H1 (cell line): ENCODE measurements around the gene DENND6B. TPM values are rescaled to one million over a fixed set of nuclear protein-coding genes. Genes with fewer than 3 reads are reported as not detected.

Experiments used
- CTCF ChIA-PET: fragments of 300-600 bp; sonication (Branson Sonifier 250); formaldehyde crosslinking; loops from one replicate; lab custom pipeline; 2021; ENCODE audit not compliant: partially characterized antibody; lab: Charles Lee
- POLR2A ChIA-PET: fragments of 300-600 bp; sonication (Branson Sonifier 250); formaldehyde crosslinking; loops from one replicate; lab custom pipeline; 2021; ENCODE audit warnings: inconsistent platforms; ENCODE audit not compliant: partially characterized antibody; lab: Charles Lee
- DNase-seq, 2 experiments: peaks; one replicate each; pipeline versions ENCODE4 v3.0.0 to v3.0.0-alpha.2; 2010 to 2022; ENCODE audit warnings: low spot score in 2 of 2, low read depth in 1 of 2, mixed read lengths in 1 of 2
- FAIRE-seq: peaks from 2 replicates; lab custom pipeline; 2011; peaks lifted over from hg19 to GRCh38; lab: Jason Lieb, UNC
- H2AFZ ChIP-seq: 2 replicates; pipeline ENCODE4 v1.8.1; 2012; ENCODE audit warnings: low read length, inconsistent platforms
- H2AK5ac ChIP-seq: 2 replicates; pipeline ENCODE4 v1.6.1; 2013; ENCODE audit warnings: low read depth, low read length
- H2BK120ac ChIP-seq: replicated peaks from 2 replicates; pipeline ENCODE3; 2013; ENCODE audit warnings: low read depth, low read length, inconsistent platforms
- H2BK12ac ChIP-seq: 2 replicates; pipeline ENCODE4 v1.6.1; 2013; ENCODE audit warnings: low read depth, low read length
- H2BK15ac ChIP-seq: 2 replicates; pipeline ENCODE4 v1.6.1; 2013; ENCODE audit warnings: low read length
- H2BK20ac ChIP-seq: 2 replicates; pipeline ENCODE4 v1.6.1; 2013; ENCODE audit warnings: low read length
- H2BK5ac ChIP-seq: 2 replicates; pipeline ENCODE4 v1.6.1; 2013; ENCODE audit warnings: low read depth, low read length
- H3K14ac ChIP-seq: 2 replicates; pipeline ENCODE4 v1.6.1; 2013; ENCODE audit warnings: inconsistent platforms; ENCODE audit not compliant: insufficient read length
- H3K18ac ChIP-seq: 2 replicates; pipeline ENCODE4 v1.6.1; 2013; ENCODE audit warnings: low read length; ENCODE audit errors: extremely low read depth
- H3K23ac ChIP-seq: 2 replicates; pipeline ENCODE4 v1.6.1; 2013; ENCODE audit warnings: inconsistent platforms; ENCODE audit not compliant: insufficient read length
- H3K23me2 ChIP-seq: 2 replicates; pipeline ENCODE4 v1.6.1; 2013; ENCODE audit warnings: low read depth, low read length
- H3K27ac ChIP-seq: 2 replicates; pipeline ENCODE4 v1.6.1; 2011; ENCODE audit warnings: low read depth, low read length, inconsistent platforms
- H3K27me3 ChIP-seq, 4 experiments: replicated peaks in 1 of 4; 1 replicate in 1 of 4; 2 replicates in 3 of 4; pipeline versions ENCODE4 v1.6.1 to v1.8.1; 2011 to 2013; ENCODE audit warnings: low read length in 3 of 4, mild to moderate bottlenecking in 3 of 4, inconsistent platforms in 2 of 4, mixed read lengths in 2 of 4, moderate library complexity in 1 of 4; ENCODE audit not compliant: control insufficient read depth in 3 of 4, insufficient read depth in 3 of 4; ENCODE audit errors: extremely low read depth in 1 of 4
- H3K36me3 ChIP-seq, 4 experiments: 2 replicates each; pipeline versions ENCODE4 v1.6.1 to v1.8.1; 2011 to 2013; ENCODE audit warnings: mild to moderate bottlenecking in 4 of 4, low read length in 3 of 4, moderate library complexity in 2 of 4, control low read depth in 1 of 4, inconsistent platforms in 1 of 4; ENCODE audit not compliant: insufficient read depth in 4 of 4, control insufficient read depth in 2 of 4
- H3K4ac ChIP-seq: replicated peaks from 2 replicates; pipeline ENCODE3; 2013; ENCODE audit warnings: low read length, low read depth, mixed read lengths, inconsistent platforms; ENCODE audit not compliant: insufficient read length
- H3K4me1 ChIP-seq, 4 experiments: replicated peaks in 1 of 4; 1 replicate in 1 of 4; 2 replicates in 3 of 4; pipeline versions ENCODE4 v1.6.1 to v1.8.1; 2011 to 2013; ENCODE audit warnings: low read length in 3 of 4, inconsistent platforms in 2 of 4, mixed read lengths in 1 of 4; ENCODE audit not compliant: insufficient read depth in 4 of 4, control insufficient read depth in 3 of 4
- H3K4me2 ChIP-seq, 2 experiments: 2 replicates each; pipeline versions ENCODE4 v1.6.1 to v1.8.1; 2011 to 2013; ENCODE audit warnings: low read depth in 2 of 2, low read length in 2 of 2, control low read depth in 1 of 2, inconsistent platforms in 1 of 2, mild to moderate bottlenecking in 1 of 2; ENCODE audit not compliant: insufficient read depth in 1 of 2
- H3K4me3 ChIP-seq, 4 experiments: fragments of 200-600, 300-600 bp in 1 of 4; sonication (generic), shearing (Covaris generic), sonication (Bioruptor Twin) in 1 of 4; 2 replicates each; pipeline versions ENCODE4 v1.5.1 to v1.8.1; 2011 to 2016; ENCODE audit warnings: low read length in 4 of 4, low read depth in 3 of 4, control low read depth in 2 of 4, inconsistent platforms in 2 of 4, mild to moderate bottlenecking in 2 of 4, mixed read lengths in 1 of 4, moderate library complexity in 1 of 4; ENCODE audit not compliant: insufficient read depth in 2 of 4; ENCODE audit errors: extremely low read depth in 1 of 4
- H3K56ac ChIP-seq: replicated peaks from 2 replicates; pipeline ENCODE3; 2013; ENCODE audit warnings: low read depth, mild to moderate bottlenecking, mixed read lengths, low read length, inconsistent platforms; ENCODE audit not compliant: insufficient read length
- H3K79me1 ChIP-seq: 2 replicates; pipeline ENCODE4 v1.6.1; 2013; ENCODE audit warnings: low read depth, low read length, control low read depth
- H3K79me2 ChIP-seq, 2 experiments: 2 replicates each; pipeline versions ENCODE4 v1.6.1 to v1.8.1; 2012 to 2013; ENCODE audit warnings: low read length in 2 of 2, mild to moderate bottlenecking in 2 of 2, inconsistent platforms in 1 of 2; ENCODE audit not compliant: insufficient read depth in 2 of 2, control insufficient read depth in 1 of 2
- H3K9ac ChIP-seq, 4 experiments: replicated peaks in 1 of 4; 1 replicate in 1 of 4; 2 replicates in 3 of 4; pipeline versions ENCODE4 v1.6.1 to v1.8.1; 2011 to 2013; ENCODE audit warnings: low read depth in 3 of 4, low read length in 3 of 4, control low read depth in 2 of 4, mild to moderate bottlenecking in 2 of 4, moderate library complexity in 2 of 4, inconsistent platforms in 1 of 4; ENCODE audit errors: extremely low read depth in 1 of 4
- H3K9me3 ChIP-seq, 2 experiments: 2 replicates each; pipeline versions ENCODE4 v1.6.1 to v1.8.1; 2012 to 2013; ENCODE audit warnings: mild to moderate bottlenecking in 2 of 2, moderate library complexity in 2 of 2, control low read depth in 1 of 2, inconsistent platforms in 1 of 2, low read depth in 1 of 2, low read length in 1 of 2, mixed read lengths in 1 of 2; ENCODE audit not compliant: insufficient read depth in 2 of 2
- H4K20me1 ChIP-seq, 2 experiments: replicated peaks in 1 of 2; 2 replicates each; pipeline versions ENCODE3 to v1.8.1; 2011 to 2013; ENCODE audit warnings: inconsistent platforms in 2 of 2, low read length in 2 of 2, mild to moderate bottlenecking in 1 of 2; ENCODE audit not compliant: insufficient read depth in 2 of 2, control insufficient read depth in 1 of 2
- H4K5ac ChIP-seq: 2 replicates; pipeline ENCODE4 v1.6.1; 2013; ENCODE audit warnings: low read length, low read depth, mixed read lengths, inconsistent platforms; ENCODE audit not compliant: insufficient read length
- H4K8ac ChIP-seq: 2 replicates; pipeline ENCODE4 v1.8.0; 2013; ENCODE audit warnings: mild to moderate bottlenecking, moderate library complexity, low read length, inconsistent platforms; ENCODE audit not compliant: insufficient read depth; ENCODE audit errors: extremely low read depth
- H4K91ac ChIP-seq: replicated peaks from 2 replicates; pipeline ENCODE3; 2013; ENCODE audit warnings: low read length, mixed read lengths, inconsistent platforms; ENCODE audit not compliant: insufficient read length
- BACH1 ChIP-seq: IDR thresholded peaks from 2 replicates; pipeline ENCODE4 v1.6.1; 2012; ENCODE audit warnings: low read length, improper control_type of control experiment
- CTBP2 ChIP-seq: IDR thresholded peaks from 2 replicates; pipeline ENCODE4 v1.7.0; 2011; ENCODE audit warnings: borderline replicate concordance, mild to moderate bottlenecking, moderate library complexity, mixed read lengths, low read length; ENCODE audit not compliant: insufficient read depth, insufficient read length
- EZH2 ChIP-seq: fragments of 200-600 bp; sonication (generic); IDR thresholded peaks from 2 replicates; pipeline ENCODE4 v1.7.1; 2012; ENCODE audit warnings: low read depth, mild to moderate bottlenecking, moderate library complexity, low read length, inconsistent platforms; ENCODE audit not compliant: severe bottlenecking
- GTF2F1 ChIP-seq: IDR thresholded peaks from 2 replicates; pipeline ENCODE4 v1.6.1; 2012; ENCODE audit warnings: low read depth, low read length, improper control_type of control experiment, borderline replicate concordance
- SIN3A ChIP-seq, 2 experiments: IDR thresholded peaks in 1 of 2; conservative IDR thresholded peaks in 1 of 2; 2 replicates each; pipeline ENCODE4 v1.6.1; 2011 to 2012; ENCODE audit warnings: low read length in 2 of 2, improper control_type of control experiment in 1 of 2, low read depth in 1 of 2, mild to moderate bottlenecking in 1 of 2
- WGBS, 2 experiments: shearing (Covaris generic) in 1 of 2; methylation state at CpG; one replicate each; pipeline versions ENCODE4 v1.1.6 to v1.1.7; 2013 to 2015; ENCODE audit warnings: low lambda C conversion rate in 2 of 2, mixed read lengths in 2 of 2, inconsistent platforms in 1 of 2, low coverage in 1 of 2, missing lambda C conversion rate in 1 of 2; ENCODE audit not compliant: insufficient replicate concordance in 2 of 2, insufficient coverage in 1 of 2, insufficient read length in 1 of 2; ENCODE audit errors: extremely low coverage in 1 of 2, missing lambda C conversion rate in 1 of 2; 5-methylcytosine and 5-hydroxymethylcytosine counted together
- polyA plus RNA-seq, 7 experiments: library from polyadenylated mRNA; depleted of rRNA in 3 of 7; stranded (reverse) in 5 of 7; unstranded in 2 of 7; fragments of >200 nt in 5 of 7; fragments of 200-250 nt in 2 of 7; gene quantifications; 1 replicate in 5 of 7; 2 replicates in 1 of 7; 4 replicates in 1 of 7; pipeline versions ENCODE4 v1.2.1 to v1.2.3, GENCODE V29; 2011 to 2013; ENCODE audit warnings: missing spikeins in 2 of 7, mixed read lengths in 2 of 7
- total RNA-seq: library from RNA; stranded (reverse); fragmentation: NEBNext Ultra II Directional; extraction: Animal tissue kit (Norgen Biotek cat#: 25700); gene quantifications from 2 replicates; pipeline ENCODE4 v1.2.1, GENCODE V29; 2021

DENND6B gene
- total and polyA plus RNA-seq, 2 of the 8 experiments (the other 6 are each of a cell fraction or from before 2014, with no cell fraction given) = 1.1 to 1.9 TPM

DNA sequence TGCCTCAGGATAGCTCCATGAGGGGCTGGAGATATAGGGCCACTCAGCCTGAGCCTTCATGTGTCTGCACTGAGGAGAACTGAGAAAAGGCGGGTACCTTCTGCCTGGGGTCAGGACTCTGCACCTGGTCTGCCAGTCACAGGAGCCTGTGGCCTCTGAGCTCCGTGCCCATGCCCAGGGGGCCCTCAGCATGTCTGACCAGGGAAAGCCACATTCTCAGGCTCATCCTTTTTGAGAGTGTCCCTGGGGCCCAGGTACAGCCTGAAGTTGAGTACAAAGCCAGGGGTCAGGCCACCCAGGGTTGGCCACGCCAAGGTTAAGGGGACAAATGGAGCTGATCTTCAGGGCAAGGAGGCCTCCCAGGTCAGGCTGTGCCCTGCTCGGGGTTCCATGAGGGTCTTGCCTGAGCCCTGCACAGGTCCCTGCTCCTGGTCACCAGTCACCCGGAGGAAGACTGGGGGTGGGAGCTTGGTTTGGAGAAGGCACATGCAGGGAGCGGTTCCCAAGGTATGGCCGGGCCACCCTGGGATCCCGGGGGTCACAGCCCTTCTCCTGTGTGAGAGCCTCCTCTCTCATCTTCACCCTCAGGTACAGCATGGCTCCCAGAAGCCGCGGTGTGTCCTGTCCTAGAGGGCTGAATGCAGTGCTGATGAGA is 6.0 kb downstream of the DENND6B start:
- Histone ChIP-seq H3K18ac (no peak overlapping the region), H4K8ac (no peak overlapping the region), H2BK12ac (no peak overlapping the region), H2BK5ac (no peak overlapping the region), H3K9ac (no peak overlapping the region), H2BK15ac (no peak overlapping the region), H3K27ac (no peak overlapping the region), H2AFZ (no peak overlapping the region), H3K4ac (no peak overlapping the region), H2AK5ac (no peak overlapping the region), H4K91ac (no peak overlapping the region), H4K20me1 (no peaks in the 10 kb centered on the region), H3K14ac (no peak overlapping the region), H3K23ac (no peak overlapping the region), H3K27me3 (peaks cover 0 to 3% (median 2%) of the 10 kb centered on the region in 4 experiments; a peak in 5 of 7 replicates), H4K5ac (no peak overlapping the region), H2BK20ac (no peak overlapping the region), H3K4me2 (no peak overlapping the region), H3K23me2 (no peaks in the 10 kb centered on the region), H3K56ac (no peak overlapping the region), H3K4me3 (no peak overlapping the region), H3K36me3 (no peaks in the 10 kb centered on the region), H2BK120ac (no peak overlapping the region), H3K9me3 (no peaks in the 10 kb centered on the region), H3K79me1 (no peaks in the 10 kb centered on the region), H3K4me1 (no peaks in the 10 kb centered on the region; a peak in 1 of 7 replicates), H3K79me2 (no peaks in the 10 kb centered on the region)
- POLR2A ChIA-PET = interaction anchor here (1.1 to 1.9 kb wide), 5 partner anchors 12 to 59 kb away, joined by 3 to 6 read pairs (median 3); partner anchors contain the start of gene MAPK12
- FAIRE-seq (no peak), DNase-seq (no peak)
- TF ChIP-seq GTF2F1 (no peak), SIN3A (conservative IDR thresholded peaks at IDR 0.05 in 1 of 2, IDR thresholded peaks at IDR 0.05 in 1 of 2; ENCODE audit: low read depth in 1 of 2, low read length in 2 of 2) (no peak), EZH2 (no peak), CTBP2 (no peak), BACH1 (no peak)
- WGBS, 2 experiments = 81% methylated on average over 10 of the region's 10 CpGs; no CpG with 5 or more reads in 1 of the 2 experiments
- CTCF ChIA-PET = interaction anchor here (0.6 to 2.3 kb wide), 6 partner anchors 12 to 152 kb away, joined by 3 to 10 read pairs (median 4); no protein-coding TSS in a partner anchor
